ENCODE measurements around the gene SRRM3. TPM values are rescaled to one million over a fixed set of nuclear protein-coding genes. Genes with fewer than 3 reads are reported as not detected.

SRRM3 gene
- total RNA-seq, 1 donor from 2014 or later = not detected

DNA sequence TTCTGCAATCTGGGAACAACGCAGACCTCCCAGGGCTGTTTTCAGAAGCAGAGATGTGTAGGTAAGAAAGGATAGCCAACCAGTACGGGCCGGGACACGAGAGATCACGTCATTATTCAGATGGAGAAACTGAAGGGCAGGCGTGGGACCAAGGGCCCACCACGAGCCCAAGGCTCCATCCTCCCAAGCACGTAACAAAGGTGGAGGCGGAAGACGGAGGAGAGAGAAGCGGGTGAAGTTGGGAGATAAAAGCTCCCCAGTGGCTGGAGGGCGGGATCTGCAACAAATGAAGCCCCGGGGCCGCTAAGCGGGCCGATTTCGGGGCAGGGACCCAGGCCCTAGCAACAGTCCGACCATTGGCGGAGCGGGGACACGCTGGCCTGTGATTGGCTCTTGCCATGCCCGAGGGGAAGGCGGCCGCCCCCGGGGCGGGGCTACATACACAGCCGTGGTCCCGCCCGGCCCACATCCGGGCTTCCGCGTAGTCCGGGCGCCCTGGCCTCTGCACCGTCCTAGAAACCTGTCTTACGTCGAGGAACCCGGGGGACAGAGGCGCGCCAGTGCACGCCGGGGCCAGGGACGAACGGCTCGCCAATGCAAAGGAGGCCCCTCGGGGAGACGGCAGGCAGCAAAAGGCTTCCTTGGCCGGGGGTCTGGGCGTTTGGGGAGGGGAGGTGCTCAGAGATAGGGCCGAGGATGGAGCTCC lies 116.2 kb downstream of the SRRM3 start:
- intact Hi-C loops (cut with micrococcal nuclease) = no loop called here

DNA sequence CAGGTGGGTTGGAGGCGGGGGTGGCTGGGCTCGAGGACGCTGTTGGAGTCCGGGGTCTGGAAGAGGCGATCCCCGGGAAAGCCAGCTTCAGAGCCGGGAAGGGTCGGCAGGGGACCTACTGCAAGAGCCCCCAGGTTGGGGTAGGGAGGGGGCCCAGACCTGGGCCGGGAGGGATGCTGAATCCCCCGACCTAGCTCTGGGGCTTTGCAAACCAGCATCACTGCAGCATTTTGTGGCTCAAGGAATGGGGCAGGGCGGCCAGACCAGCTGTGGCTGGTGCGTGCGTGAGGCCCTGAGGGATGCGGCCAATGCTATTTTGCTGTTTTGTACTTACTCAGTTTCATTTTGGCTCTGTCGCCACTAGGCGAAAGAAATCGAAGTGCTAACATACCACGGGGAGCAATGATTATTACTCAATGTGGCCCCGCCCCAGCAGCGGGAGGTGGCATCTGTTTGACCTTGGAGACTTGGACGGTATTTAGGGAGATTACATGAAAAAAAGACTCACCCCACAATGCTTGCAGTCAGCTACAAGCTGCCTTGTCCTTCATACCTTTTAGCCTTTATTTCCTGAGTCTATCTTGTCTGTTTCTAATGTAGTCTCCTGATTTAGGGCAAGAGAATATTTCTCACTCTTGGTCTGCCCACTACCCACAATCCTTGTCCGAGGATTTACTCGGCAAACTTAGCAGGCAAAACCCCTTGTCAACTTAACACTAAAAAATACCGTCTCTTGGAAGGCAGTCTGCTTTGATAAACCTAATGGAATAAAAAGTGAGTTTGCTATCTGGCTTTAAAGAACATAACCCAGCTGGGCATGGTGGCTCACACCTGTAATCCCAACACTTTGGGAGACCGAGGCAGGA lies 117.0 kb downstream of the SRRM3 start:
- intact Hi-C loops (cut with micrococcal nuclease) = no loop called here
- ChIA-PET CTCF (interaction anchor here (0.8 to 2.0 kb wide), 6 partner anchors 15 to 142 kb away, joined by 3 to 7 read pairs (median 4); no protein-coding TSS in a partner anchor), POLR2A (interaction anchor here (0.6 to 3.7 kb wide), 11 partner anchors 9 to 404 kb away, joined by 3 to 37 read pairs (median 4); partner anchors contain the start of genes HSPB1, MDH2, POR and STYXL1)
- H3K27me3 Mint-ChIP-seq = no peaks in the 10 kb centered on the region
- H3K4me3 Mint-ChIP-seq = peak overlapping the region; percentile 93
- H3K27ac Mint-ChIP-seq = peak overlapping the region; percentile 96
- TF ChIP-seq, protein P1, sequence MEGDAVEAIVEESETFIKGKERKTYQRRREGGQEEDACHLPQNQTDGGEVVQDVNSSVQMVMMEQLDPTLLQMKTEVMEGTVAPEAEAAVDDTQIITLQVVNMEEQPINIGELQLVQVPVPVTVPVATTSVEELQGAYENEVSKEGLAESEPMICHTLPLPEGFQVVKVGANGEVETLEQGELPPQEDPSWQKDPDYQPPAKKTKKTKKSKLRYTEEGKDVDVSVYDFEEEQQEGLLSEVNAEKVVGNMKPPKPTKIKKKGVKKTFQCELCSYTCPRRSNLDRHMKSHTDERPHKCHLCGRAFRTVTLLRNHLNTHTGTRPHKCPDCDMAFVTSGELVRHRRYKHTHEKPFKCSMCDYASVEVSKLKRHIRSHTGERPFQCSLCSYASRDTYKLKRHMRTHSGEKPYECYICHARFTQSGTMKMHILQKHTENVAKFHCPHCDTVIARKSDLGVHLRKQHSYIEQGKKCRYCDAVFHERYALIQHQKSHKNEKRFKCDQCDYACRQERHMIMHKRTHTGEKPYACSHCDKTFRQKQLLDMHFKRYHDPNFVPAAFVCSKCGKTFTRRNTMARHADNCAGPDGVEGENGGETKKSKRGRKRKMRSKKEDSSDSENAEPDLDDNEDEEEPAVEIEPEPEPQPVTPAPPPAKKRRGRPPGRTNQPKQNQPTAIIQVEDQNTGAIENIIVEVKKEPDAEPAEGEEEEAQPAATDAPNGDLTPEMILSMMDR (IDR thresholded peaks at IDR 0.05) = no peak
- H3K4me1 Mint-ChIP-seq = peaks cover 24% of the 10 kb centered on the region
- DNase-seq (no peak), ATAC-seq (ENCODE audit: low read depth) (peak; percentile 26)
- no peaks in the 10 kb centered on the region for H3K9me3 Mint-ChIP-seq
- H3K36me3 Mint-ChIP-seq (ENCODE audit: low read depth) = peaks cover 7% of the 10 kb centered on the region

More for the DNA sequence above, 116.2 kb downstream of the SRRM3 start:
- Mint-ChIP-seq H3K27me3 (no peaks in the 10 kb centered on the region), H3K27ac (peak overlapping the region; percentile 96), H3K36me3 (ENCODE audit: low read depth) (peaks cover 6% of the 10 kb centered on the region), H3K4me3 (peak overlapping the region; percentile 93), H3K9me3 (no peaks in the 10 kb centered on the region), H3K4me1 (peaks cover 24% of the 10 kb centered on the region)
- TF ChIP-seq, protein P1 (IDR thresholded peaks at IDR 0.05) = no peak
- POLR2A ChIA-PET = interaction anchor here (0.6 to 3.7 kb wide), 14 partner anchors 9 to 403 kb away, joined by 3 to 37 read pairs (median 3); partner anchors contain the start of genes HSPB1, MDH2, POR and STYXL1
- peak; percentile 94 for ATAC-seq (ENCODE audit: low read depth)
- CTCF ChIA-PET = interaction anchor here (0.8 to 2.0 kb wide), 7 partner anchors 15 to 141 kb away, joined by 3 to 7 read pairs (median 3); no protein-coding TSS in a partner anchor
- peak; percentile 89 for DNase-seq

DNA sequence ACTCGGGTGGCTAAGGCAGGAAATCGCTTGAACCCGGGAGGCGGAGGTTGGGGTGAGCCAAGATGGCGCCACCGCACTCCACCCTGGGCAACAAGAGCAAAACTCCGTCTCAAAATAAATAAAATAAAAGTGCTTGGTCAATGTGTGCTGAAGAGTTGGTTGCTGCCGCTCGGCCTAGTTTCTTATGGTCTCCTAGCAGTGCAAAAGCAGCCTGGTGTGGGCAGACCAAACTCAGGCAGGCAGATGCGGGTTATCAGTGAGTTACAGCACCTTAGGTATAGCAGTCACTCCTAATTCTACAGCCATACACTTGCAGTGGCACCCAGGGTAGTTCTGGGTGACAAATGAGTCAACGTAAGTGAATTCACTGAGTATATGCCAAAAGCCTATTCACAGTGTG lies 123.4 kb downstream of the SRRM3 start:
- no peak for ATAC-seq (ENCODE audit: low read depth)
- H3K4me3 Mint-ChIP-seq = no peak overlapping the region
- POLR2A ChIA-PET = no interaction called here

DNA sequence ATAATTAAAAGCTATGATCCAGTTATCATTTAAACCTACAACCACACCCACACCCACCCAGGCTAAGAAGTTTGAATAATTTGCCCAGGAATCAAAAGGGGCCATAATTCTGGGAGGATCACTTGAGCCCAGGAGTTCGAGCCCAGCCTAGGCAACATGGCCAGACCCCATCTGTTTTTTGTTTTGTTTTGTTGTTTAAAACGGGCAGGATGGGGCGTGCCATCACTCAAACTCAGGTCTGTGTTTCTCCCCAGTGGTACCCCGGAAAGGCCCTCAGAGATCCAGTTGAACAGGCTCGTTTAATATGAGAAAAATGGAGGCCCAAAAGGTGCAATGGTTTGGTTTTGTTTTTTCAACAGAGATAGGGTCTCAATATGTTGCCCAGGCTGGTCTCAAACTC lies 124.1 kb downstream of the SRRM3 start:
- ChIA-PET POLR2A (no interaction called here), CTCF (no interaction called here)
- TF ChIP-seq, protein P1 (IDR thresholded peaks at IDR 0.05) = no peak

More for the DNA sequence above, 123.4 kb downstream of the SRRM3 start:
- Mint-ChIP-seq H3K9me3 (no peaks in the 10 kb centered on the region), H3K27ac (no peak overlapping the region), H3K27me3 (no peaks in the 10 kb centered on the region), H3K4me1 (peaks cover 11% of the 10 kb centered on the region), H3K36me3 (ENCODE audit: low read depth) (peaks cover 44% of the 10 kb centered on the region)
- no peak for DNase-seq
- TF ChIP-seq, protein P1 (IDR thresholded peaks at IDR 0.05) = no peak
- intact Hi-C loops (cut with micrococcal nuclease) = no loop called here
- CTCF ChIA-PET = interaction anchor here (1.4 kb wide), 1 partner anchor 11 kb away, joined by 3 read pairs; no protein-coding TSS in a partner anchor

More for the DNA sequence above, 124.1 kb downstream of the SRRM3 start:
- ATAC-seq (ENCODE audit: low read depth) = no peak
- no peak overlapping the region for H3K4me3 Mint-ChIP-seq
- H3K4me1 Mint-ChIP-seq = peaks cover 13% of the 10 kb centered on the region
- no peaks in the 10 kb centered on the region for H3K27me3 Mint-ChIP-seq
- no peaks in the 10 kb centered on the region for H3K9me3 Mint-ChIP-seq
- peaks cover 50% of the 10 kb centered on the region for H3K36me3 Mint-ChIP-seq (ENCODE audit: low read depth)
- no peak overlapping the region for H3K27ac Mint-ChIP-seq
- DNase-seq = no peak
- intact Hi-C loops (cut with micrococcal nuclease) = no loop called here

All from activated B cell treated with CpG ODN at 0.5 μM for 24 hours (primary cell).